Testis (tissue), 2 donors: ENCODE measurements around the gene ANKLE1.

ENCODE experiments used
- CTCF ChIP-seq, 3 experiments: fragments of 450-650 bp in 2 of 3; fragments of 200-600 bp in 1 of 3; sonication (generic) in 1 of 3; IDR thresholded peaks; one replicate each; pipeline ENCODE4 v1.5.1; 2016 to 2019; ENCODE audit warnings: antibody characterized with exemption in 3 of 3, mild to moderate bottlenecking in 2 of 3, moderate library complexity in 1 of 3
- POLR2A ChIP-seq: fragments of 450-650 bp; IDR thresholded peaks from one replicate; pipeline ENCODE4 v1.6.1; 2017; ENCODE audit warnings: antibody characterized with exemption, mild to moderate bottlenecking, moderate library complexity

GRCh38 chr19:17268754-17269153 is 12.9 kb upstream of the ANKLE1 start:
- TF ChIP-seq CTCF (IDR thresholded peaks at IDR 0.05) (no peak), POLR2A (no peak)
